HG03565 (cell line): ENCODE data around the gene SPTLC3.

Source experiments
- ATAC-seq: cut with Tn5 transposase; IDR thresholded peaks from one replicate; pipeline ENCODE4 v1.9.1; 2021; ENCODE audit warnings: mild to moderate bottlenecking, moderate library complexity; ENCODE audit not compliant: unreplicated experiment

SPTLC3 gene

DNA sequence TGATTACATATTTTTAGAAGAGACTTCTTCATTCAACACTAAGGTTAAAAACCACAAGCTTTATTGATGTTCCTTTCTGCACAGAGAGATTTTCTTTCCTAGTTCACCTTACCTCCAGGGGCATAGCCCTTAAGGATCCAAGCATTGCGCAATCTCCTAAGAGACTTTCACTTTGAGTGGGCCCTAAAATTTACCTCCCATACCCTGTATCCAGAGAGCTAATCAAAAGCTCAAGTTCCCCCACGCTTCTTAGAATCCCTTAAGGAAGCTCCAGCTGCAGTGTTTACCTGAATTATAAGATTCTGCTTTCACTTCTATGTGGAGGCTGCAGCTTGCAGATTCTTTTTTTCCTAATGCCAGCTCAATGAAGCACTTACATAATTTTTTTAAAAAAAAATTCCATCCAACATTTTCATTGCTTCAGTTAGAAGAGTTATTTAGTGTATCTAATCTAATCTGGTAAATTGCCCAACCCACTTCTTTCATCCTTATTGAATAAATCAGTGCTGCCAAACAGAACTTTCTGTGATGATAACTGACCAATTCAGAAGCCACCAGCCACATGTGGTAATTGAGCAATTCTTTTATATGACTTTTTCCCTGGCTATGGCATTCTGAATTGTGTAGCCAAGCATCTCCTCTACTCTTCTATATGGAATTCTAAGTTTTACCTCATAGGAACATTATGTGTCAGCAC lies 24.6 kb upstream of the SPTLC3 start:
- no peak for ATAC-seq

DNA sequence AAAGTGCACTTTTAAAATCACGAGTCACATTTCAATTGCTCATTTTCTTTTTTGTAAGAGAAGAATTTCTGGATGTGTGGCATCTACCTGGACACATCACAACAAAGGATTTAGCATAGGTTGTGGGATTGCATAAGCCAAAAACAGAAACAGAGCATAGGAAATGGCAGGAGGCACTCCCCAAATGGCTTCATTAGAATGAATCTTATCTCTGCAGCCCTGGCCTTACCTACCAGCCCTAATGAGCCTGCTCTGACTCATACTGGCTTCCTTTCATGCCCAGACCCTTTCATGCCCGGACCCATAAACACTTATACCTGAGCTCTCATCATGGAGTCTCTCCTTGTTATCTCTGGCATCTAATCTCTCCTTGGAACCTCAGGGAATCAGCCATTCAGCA lies 23.9 kb upstream of the SPTLC3 start:
- ATAC-seq: no peak

DNA sequence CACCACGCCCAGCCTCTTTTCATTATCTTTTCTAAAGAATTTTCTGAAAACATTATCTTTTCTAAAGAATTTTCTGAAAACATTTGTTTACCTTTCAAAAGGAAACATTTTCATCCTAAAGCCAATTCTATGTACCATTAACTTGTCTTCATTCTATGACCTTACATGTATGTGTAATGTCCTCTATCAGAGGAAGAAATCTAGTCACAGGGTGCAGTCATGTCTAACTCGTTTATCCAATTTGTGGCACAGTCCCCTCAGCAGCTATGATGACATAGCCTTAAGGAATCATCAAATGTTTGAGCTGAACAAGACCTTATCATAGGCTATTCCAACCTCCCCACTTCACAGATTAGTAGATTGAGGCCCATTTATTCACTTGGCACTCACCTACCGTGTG lies 21.5 kb upstream of the SPTLC3 start:
- no peak for ATAC-seq

DNA sequence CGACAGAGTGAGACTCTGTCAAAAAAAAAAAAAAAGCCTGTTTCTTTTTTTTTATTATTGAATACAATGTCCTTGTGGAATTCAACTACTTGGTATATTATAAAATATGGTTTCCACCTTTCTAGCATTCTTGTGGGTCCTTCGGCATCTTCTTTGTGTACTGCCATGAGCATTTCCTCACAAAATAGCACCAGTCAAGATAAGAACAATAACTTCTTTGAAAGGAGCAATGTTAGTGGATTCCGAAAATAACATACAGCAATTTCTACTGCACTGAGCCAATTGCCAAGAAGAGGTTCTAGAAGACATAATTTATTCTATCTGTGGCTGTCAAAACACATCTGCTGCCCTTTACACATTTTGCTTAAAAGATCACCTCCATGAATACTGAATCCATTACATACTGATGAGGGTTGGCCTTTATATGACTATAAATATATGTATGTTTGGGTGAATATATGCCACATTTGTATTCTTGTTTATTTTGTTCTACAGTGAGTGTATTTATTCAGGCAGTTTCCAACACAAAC lies 19.1 kb upstream of the SPTLC3 start:
- ATAC-seq: no peak

DNA sequence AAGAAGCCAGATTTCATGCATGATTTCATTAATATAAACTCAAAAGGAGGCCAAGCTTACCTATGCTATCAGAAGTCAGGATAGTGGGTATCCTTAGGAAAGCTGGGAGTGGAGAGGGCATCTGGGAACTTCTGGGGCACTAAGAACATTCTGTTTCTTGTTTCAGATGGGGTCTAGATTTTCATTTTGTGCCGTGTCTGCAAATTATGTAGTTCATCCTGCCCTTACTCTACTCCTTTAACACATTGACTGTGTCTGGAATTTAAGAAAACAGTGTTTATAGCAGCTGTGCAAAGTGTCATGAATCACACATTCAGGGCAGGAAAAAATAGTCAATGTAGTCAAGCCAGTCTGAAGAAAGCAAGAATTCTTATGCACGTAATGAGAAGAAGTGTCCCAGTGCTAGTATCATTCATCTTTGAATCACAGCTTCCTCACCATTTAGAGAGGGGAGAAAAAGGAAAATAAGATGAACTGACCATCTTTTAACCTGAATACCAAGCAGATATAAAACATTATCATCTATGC lies 11.6 kb upstream of the SPTLC3 start:
- ATAC-seq: no peak

DNA sequence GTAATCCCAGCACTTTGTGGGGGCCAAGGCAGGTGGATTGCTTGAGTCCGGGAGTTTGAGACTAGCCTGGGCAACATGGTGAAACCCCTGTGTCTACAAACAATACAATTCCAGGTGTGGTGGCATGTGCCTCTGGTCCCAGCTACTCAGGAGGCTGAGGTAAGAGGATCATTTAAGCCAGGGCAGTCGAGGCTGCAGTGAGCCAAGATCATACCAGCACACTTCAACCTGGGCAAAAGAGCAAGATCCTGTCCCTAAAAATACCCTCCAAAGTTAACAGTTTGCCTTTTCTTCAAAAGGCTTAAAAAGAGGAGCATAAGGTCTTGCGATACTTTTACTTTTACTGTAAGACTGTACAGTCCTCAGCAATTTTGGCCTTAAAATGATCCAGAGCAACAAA lies 10.7 kb upstream of the SPTLC3 start:
- ATAC-seq: no peak

- ATAC-seq: no peak
Measured at GRCh38 chr20:12999201-12999600, 9.6 kb upstream of the SPTLC3 start.

GRCh38 chr20:13002251-13002650 lies 6.5 kb upstream of the SPTLC3 start:
- ATAC-seq: no peak

- no peak for ATAC-seq
Measured at GRCh38 chr20:13006825-13007224, 1.9 kb upstream of the SPTLC3 start.

- ATAC-seq: no peak
Measured at GRCh38 chr20:13007596-13007995, 1.2 kb upstream of the SPTLC3 start.

- peak; percentile 98 for ATAC-seq
Measured at GRCh38 chr20:13009682-13010406, 1.1 kb downstream of the SPTLC3 start.

DNA sequence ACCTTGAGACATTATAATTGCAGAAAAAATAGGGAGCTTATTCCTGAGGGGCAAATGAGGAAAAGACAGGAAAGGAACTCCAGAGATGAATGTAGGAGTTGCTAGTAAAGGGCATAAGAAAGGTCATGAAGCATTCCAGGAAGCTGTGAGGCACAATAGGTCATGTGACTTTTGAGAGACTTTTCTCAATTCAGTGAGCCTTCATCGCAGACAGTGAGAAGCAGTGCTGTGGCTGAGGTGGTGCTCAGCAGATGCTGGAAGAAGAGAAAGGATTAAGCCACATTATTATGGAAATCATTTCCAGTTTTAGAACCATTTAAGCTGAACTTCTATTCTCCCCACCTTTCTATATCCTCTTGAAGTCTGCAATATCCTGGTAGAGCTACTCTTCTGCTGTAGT lies 4.1 kb downstream of the SPTLC3 start:
- no peak for ATAC-seq

GRCh38 chr20:13013411-13013810 lies 4.6 kb downstream of the SPTLC3 start:
- ATAC-seq: no peak

DNA sequence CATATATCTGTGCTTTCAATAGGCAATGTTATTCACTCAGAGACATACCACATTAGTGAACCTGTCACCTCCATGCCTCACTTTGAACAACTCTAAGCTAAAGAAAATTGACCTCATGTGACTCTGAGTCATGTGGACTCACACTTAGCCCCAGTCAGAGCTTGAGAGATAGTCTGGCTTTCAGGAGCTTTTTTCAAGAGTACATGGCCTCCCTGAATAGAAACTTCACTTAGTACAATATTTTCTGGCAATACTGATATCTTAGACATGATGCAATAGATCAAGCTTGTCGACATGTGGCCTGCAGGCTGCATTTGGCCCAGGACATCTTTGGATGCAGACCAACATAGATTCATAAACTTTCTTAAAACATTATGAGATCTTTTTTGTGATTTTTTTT lies 8.5 kb downstream of the SPTLC3 start:
- ATAC-seq: no peak

DNA sequence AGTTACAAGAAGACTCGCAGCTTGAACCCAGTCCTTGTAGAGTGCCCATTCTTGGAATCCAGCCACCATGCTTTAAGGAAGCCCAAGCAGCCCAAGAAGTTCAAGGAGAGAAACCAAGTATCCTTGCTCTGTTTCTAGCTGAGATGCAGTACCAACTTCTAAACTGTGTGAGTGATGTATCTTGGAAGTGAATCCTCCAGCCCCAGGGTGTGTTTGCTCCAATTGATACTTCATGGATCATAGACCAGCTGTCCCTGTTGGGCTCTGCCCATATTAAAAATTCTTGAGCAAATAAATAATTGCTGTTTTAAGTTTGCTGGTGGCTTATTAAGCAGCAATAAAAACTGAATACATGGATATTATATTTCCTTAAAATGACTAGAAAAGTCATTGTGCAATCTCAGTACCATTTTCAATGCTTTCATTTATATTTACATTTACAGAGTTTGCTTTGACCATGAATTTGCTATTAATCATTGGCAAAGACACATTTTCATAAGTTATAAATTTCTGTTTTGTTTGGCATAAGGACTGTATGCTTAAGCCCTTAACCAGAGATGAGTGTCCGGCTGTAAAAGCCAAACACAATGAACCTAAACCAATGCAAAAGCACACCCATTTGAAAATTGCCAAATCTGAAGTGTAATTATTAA lies 9.2 kb downstream of the SPTLC3 start:
- no peak for ATAC-seq

DNA sequence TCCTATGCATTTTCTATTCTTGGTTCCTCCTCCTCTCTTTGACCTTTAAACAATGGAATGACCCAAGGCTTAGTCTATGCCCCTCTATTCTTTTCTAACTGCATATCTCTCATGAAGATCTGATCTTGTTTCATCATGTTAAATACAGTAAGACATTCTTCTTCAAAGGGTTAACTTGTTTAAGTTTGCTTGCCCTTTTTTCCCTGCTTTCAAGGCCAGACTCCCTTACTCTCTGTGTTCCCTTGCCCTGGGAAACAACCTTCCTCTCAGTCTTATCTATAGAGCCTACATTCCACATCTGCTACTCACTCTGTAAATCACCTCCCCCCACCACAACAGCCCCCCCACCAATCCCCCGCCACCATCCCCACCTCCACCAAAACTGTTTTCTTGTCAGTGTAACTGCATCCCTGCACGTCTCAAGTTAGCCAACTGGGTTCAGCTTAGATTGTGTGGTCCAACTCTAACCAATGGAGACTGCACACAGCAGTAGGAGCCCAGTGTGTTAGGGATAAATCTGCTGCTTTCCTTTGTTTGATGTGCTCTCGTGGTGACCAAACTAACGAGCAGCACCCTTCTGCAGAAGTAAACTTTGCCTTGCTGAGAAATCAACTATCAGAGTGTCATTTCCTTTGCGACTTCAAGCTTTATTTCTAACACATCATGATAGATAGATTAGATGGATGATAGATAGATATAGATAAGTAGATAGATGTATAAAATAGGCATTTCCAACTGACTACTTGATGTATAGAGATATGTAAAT lies 12.6 kb downstream of the SPTLC3 start:
- no peak for ATAC-seq

DNA sequence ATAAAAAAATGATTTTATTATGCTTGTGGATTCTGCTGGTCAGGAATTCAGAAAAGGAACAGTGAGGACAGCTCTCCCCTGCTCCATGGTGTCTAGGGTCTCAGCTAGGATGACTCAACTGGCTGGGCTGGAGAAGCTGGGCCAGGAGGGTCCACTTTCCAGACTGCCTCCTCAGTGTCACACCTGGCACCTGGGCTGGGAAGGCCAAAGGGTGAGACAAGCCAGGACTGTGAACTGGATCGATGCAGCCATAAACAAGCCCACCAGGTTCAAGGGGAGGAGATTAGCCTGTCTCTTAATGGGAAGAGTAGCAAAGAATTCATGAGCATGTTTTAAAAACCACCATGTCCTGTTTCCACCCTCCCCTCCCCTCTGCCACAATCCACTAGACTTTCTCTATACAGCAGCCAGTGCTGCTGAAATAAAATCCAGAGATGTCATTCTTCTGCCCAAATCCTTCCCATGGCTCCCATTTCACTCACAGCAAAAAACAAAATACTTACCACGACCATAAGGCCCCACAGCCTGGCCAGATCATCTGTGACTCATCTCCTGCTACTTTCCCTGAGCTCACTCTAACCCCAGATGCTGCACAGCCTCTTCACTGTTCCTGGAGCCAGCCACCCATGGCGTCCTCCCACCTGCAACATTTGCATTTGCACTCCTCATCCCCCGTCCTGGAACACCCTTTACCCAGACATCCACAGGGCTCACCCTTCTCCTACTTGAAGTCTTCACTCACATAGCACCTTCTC lies 13.8 kb downstream of the SPTLC3 start:
- no peak for ATAC-seq

- no peak for ATAC-seq
Measured at GRCh38 chr20:13024596-13024995, 15.8 kb downstream of the SPTLC3 start.

GRCh38 chr20:13025181-13025580 lies 16.4 kb downstream of the SPTLC3 start:
- ATAC-seq: no peak

GRCh38 chr20:13028001-13028400 lies 19.2 kb downstream of the SPTLC3 start:
- no peak for ATAC-seq
